HepG2 (cell line): ENCODE data around the gene SRC. TPM values are rescaled to one million over a fixed set of nuclear protein-coding genes. Genes with fewer than 3 reads are reported as not detected.
A peak's percentile ranks its signal among the peaks of the same experiment; 100 is the strongest.

Source experiments
- ATAC-seq: fragments of 200-7000 bp; cut with Tn5 transposase; 3 replicates; pipeline ENCODE4 v1.9.1; 2020; ENCODE audit warnings: mild to moderate bottlenecking, moderate library complexity
- BruUV-seq: library from RNA; stranded (reverse); fragments of 400-500 nt; replicated peaks from 2 replicates; lab custom pipeline; 2021; lab: Mats Ljungman, UMichigan
- CTCF ChIA-PET: fragments of 300-600 bp; formaldehyde crosslinking; extraction: SDS; loops from one replicate; lab custom pipeline; 2021; ENCODE audit warnings: low total read pairs, inconsistent platforms, low intra/inter-chr PET ratio; lab: Yijun Ruan, JAX
- POLR2A ChIA-PET: fragments of 350-600 bp; sonication (Branson Sonifier 250); formaldehyde crosslinking; loops from one replicate; lab custom pipeline; 2020; ENCODE audit warnings: antibody characterized with exemption, inconsistent platforms; lab: Yijun Ruan, JAX
- DNase-seq: peaks from one replicate; pipeline ENCODE4 v3.0.0-alpha.2; 2015; ENCODE audit warnings: low spot score
- FAIRE-seq: peaks from 3 replicates; lab custom pipeline; 2011; peaks lifted over from hg19 to GRCh38; lab: Jason Lieb, UNC
- H2AFZ ChIP-seq: one replicate; pipeline ENCODE4 v1.6.1; 2011; ENCODE audit warnings: low read length, inconsistent platforms
- H3K27ac ChIP-seq: fragments of 300-600 bp; 3 replicates; pipeline ENCODE4 v1.8.0; 2011; ENCODE audit warnings: mixed run types, mild to moderate bottlenecking, mixed read lengths, low read length, inconsistent platforms; ENCODE audit not compliant: insufficient read depth; ENCODE audit errors: extremely low read length
- H3K27me3 ChIP-seq, 2 experiments: fragments of 200-600 bp in 1 of 2; 2 replicates in 1 of 2; 3 replicates in 1 of 2; pipeline versions ENCODE4 v1.6.0 to v1.8.0; 2011; ENCODE audit warnings: low read length in 2 of 2, mild to moderate bottlenecking in 2 of 2, moderate library complexity in 2 of 2, inconsistent platforms in 1 of 2; ENCODE audit not compliant: insufficient read depth in 2 of 2, control insufficient read depth in 1 of 2
- H3K36me3 ChIP-seq, 2 experiments: fragments of 200-600 bp in 1 of 2; replicated peaks in 1 of 2; 2 replicates in 1 of 2; 3 replicates in 1 of 2; pipeline versions ENCODE4 v1.5.1 to v1.8.0; 2011; ENCODE audit warnings: low read length in 2 of 2, inconsistent platforms in 1 of 2; ENCODE audit not compliant: insufficient read depth in 2 of 2, control insufficient read depth in 1 of 2
- H3K4me1 ChIP-seq: 2 replicates; pipeline ENCODE4 v1.5.1; 2012; ENCODE audit warnings: low read length, inconsistent platforms; ENCODE audit not compliant: insufficient read depth
- H3K4me2 ChIP-seq: 2 replicates; pipeline ENCODE4 v1.6.0; 2011; ENCODE audit warnings: low read depth, low read length, inconsistent platforms
- H3K4me3 ChIP-seq, 3 experiments: fragments of 200-600 bp in 1 of 3; sonication (generic), shearing (Covaris generic) in 1 of 3; replicated peaks in 1 of 3; 2 replicates each; pipeline ENCODE4 v1.5.1; 2011 to 2016; ENCODE audit warnings: low read length in 3 of 3, inconsistent platforms in 2 of 3, low read depth in 2 of 3, mild to moderate bottlenecking in 2 of 3, control low read depth in 1 of 3, mixed read lengths in 1 of 3; ENCODE audit not compliant: insufficient read depth in 1 of 3
- H3K79me2 ChIP-seq: one replicate; pipeline ENCODE4 v1.6.1; 2011; ENCODE audit warnings: low read length, inconsistent platforms; ENCODE audit not compliant: insufficient read depth
- H3K9ac ChIP-seq: 2 replicates; pipeline ENCODE4 v1.6.0; 2011; ENCODE audit warnings: mild to moderate bottlenecking, low read depth, low read length, inconsistent platforms; ENCODE audit not compliant: insufficient read depth
- H3K9me3 ChIP-seq: 2 replicates; pipeline ENCODE4 v1.5.1; 2012; ENCODE audit warnings: mild to moderate bottlenecking, low read length
- H4K20me1 ChIP-seq: 2 replicates; pipeline ENCODE4 v1.6.0; 2011; ENCODE audit warnings: inconsistent platforms, mild to moderate bottlenecking, low read length, moderate library complexity; ENCODE audit not compliant: insufficient read depth
- ETV6 ChIP-seq: sonication (generic); formaldehyde crosslinking; conservative IDR thresholded peaks from 2 replicates; pipeline ENCODE4 v1.4.0; 2020; ENCODE audit warnings: missing genetic modification reagents
- RBFOX2 ChIP-seq: fragments of 200-400 bp; formaldehyde crosslinking; IDR thresholded peaks from 2 replicates; pipeline ENCODE4 v1.6.1; 2017; ENCODE audit warnings: low read depth, mild to moderate bottlenecking, low read length
- RBM22 ChIP-seq: fragments of 200-400 bp; formaldehyde crosslinking; optimal IDR thresholded peaks from 2 replicates; pipeline ENCODE3; 2017; ENCODE audit warnings: mild to moderate bottlenecking, low read length, moderate library complexity
- REXO4 ChIP-seq: sonication (generic); formaldehyde crosslinking; IDR thresholded peaks from 2 replicates; pipeline ENCODE4 v1.8.0; 2022; ENCODE audit warnings: missing genetic modification reagents, mild to moderate bottlenecking, borderline replicate concordance
- SNRNP70 ChIP-seq: fragments of 200-400 bp; formaldehyde crosslinking; IDR thresholded peaks from 2 replicates; pipeline ENCODE4 v1.6.1; 2017; ENCODE audit warnings: mild to moderate bottlenecking, low read depth, low read length, moderate library complexity
- STAT5B ChIP-seq: sonication (generic); formaldehyde crosslinking; IDR thresholded peaks from 2 replicates; pipeline ENCODE4 v1.4.0; 2020; ENCODE audit warnings: missing genetic modification reagents
- TGIF2 ChIP-seq: IDR thresholded peaks from 2 replicates; pipeline ENCODE4 v1.6.1; 2016; ENCODE audit warnings: control low read depth, missing compliant biosample characterization
- ZKSCAN1 ChIP-seq: fragments of 150-350 bp; IDR thresholded peaks from 2 replicates; pipeline ENCODE4 v1.6.1; 2014; ENCODE audit warnings: low read length
- ZNF430 ChIP-seq: sonication (generic); formaldehyde crosslinking; IDR thresholded peaks from 2 replicates; pipeline ENCODE4 v1.9.0; 2021; ENCODE audit warnings: mild to moderate bottlenecking, missing genetic modification reagents
- ZNF768 ChIP-seq: sonication (generic); formaldehyde crosslinking; IDR thresholded peaks from 2 replicates; pipeline ENCODE4 v1.4.0; 2020; ENCODE audit warnings: missing genetic modification reagents
- WGBS: methylation state at CpG from one replicate; pipeline ENCODE4 v1.1.6; 2017; ENCODE audit warnings: low lambda C conversion rate; 5-methylcytosine and 5-hydroxymethylcytosine counted together
- in situ Hi-C: cut with HindIII; loops from 2 replicates; pipeline ENCODE4 v1.10.0; 2017; ENCODE audit warnings: low pct_unique_long_range_greater_than_20kb; ENCODE audit not compliant: extremely low pct_ligation_motif_present
- intact Hi-C: fragments of 100-400 bp; cut with micrococcal nuclease; formaldehyde crosslinking; loops from one replicate; pipeline ENCODE4 v1.10.0; 2022; ENCODE audit not compliant: unreplicated experiment
- polyA plus RNA-seq, 8 experiments: library from polyadenylated mRNA; depleted of rRNA in 3 of 8; stranded (reverse) in 7 of 8; unstranded in 1 of 8; fragments of >200 nt; fragmentation: Illumina TruSeq in 4 of 8; extraction: Trizol in 4 of 8; gene quantifications; 2 replicates each; pipeline versions ENCODE4 v1.2.1 to v1.2.3, GENCODE V29; 2011 to 2016; ENCODE audit warnings: low read depth in 4 of 8, missing spikeins in 1 of 8, mixed read lengths in 1 of 8; ENCODE audit not compliant: insufficient read depth in 1 of 8
- total RNA-seq, 5 experiments: library from RNA; depleted of rRNA; stranded (reverse); fragments of >200 nt; fragmentation: Illumina TruSeq; extraction: Trizol; gene quantifications; 2 replicates each; pipeline ENCODE4 v1.2.3, GENCODE V29; 2016; ENCODE audit warnings: low read depth in 1 of 5
- TF ChIP-seq, protein P1 (sequence below): sonication (generic); formaldehyde crosslinking; IDR thresholded peaks from 2 replicates; pipeline ENCODE4 v1.9.0; 2021; ENCODE audit warnings: missing genetic modification reagents, mild to moderate bottlenecking, borderline replicate concordance
- TF ChIP-seq, protein P2 (sequence below): sonication (generic); formaldehyde crosslinking; IDR thresholded peaks from 2 replicates; pipeline ENCODE4 v1.4.0; 2020; ENCODE audit warnings: missing genetic modification reagents
- TF ChIP-seq, protein P3 (sequence below): sonication (generic); formaldehyde crosslinking; IDR thresholded peaks from 2 replicates; pipeline ENCODE4 v1.4.0; 2020; ENCODE audit warnings: mild to moderate bottlenecking, missing genetic modification reagents

Gene SRC
- total and polyA plus RNA-seq, 2 of the 13 experiments (the other 11 are each of a cell fraction or from before 2014, with no cell fraction given): 54.7 to 192 TPM

DNA sequence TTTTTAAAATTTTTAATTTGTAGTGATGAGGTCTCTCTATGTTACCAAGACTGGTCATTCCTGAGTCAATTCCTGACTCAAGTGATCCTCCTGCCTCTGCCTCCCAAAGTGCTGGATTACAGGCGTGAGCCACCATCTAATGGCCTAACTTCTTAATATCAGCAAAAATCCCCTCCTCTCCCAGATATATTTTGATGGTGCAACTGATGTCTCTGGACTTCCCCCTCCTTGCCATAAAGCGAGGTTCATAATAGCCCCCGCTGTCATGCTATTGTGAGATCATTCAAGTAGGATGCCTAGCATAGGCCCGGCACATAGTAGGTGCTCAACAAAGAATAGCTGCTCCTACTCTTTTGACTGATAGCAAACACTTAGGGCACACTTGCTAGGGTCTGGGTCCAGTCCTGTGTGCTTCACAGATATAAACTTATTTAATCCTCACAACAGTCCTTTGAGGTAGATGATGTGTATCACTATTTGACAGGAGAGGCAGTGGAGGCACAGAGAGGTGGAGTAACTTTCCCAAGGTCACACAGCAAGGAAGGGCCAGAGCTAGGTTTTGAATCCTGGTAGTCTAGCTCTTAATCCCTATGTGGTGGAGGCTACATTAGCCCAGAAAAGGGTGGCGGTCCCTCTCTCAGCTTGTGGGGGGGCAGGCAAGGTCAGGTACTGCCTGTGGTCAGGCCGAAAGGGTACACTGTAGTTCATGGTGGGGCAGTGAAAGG, 14.6 kb downstream of the SRC start:
- no peak overlapping the region for H3K9ac ChIP-seq
- H3K4me2 ChIP-seq: no peak overlapping the region
- 94% methylated on average over 6 of the region's 6 CpGs for WGBS
- no peaks in the 10 kb centered on the region for H3K4me1 ChIP-seq
- intact Hi-C loops (no loop called here), in situ Hi-C loops (no loop called here)
- POLR2A ChIA-PET: no interaction called here
- no TSS peak for BruUV-seq
- FAIRE-seq (peak; percentile 28), DNase-seq (no peak), ATAC-seq (no peak)
- no peak overlapping the region for H3K4me3 ChIP-seq
- no peaks in the 10 kb centered on the region for H3K9me3 ChIP-seq
- H3K27ac ChIP-seq: no peak overlapping the region
- CTCF ChIA-PET: no interaction called here
- H3K27me3 ChIP-seq: no peaks in the 10 kb centered on the region
- H4K20me1 ChIP-seq: peaks cover 91% of the 10 kb centered on the region
- H2AFZ ChIP-seq: no peak overlapping the region
- H3K36me3 ChIP-seq: peaks cover 30 to 68% of the 10 kb centered on the region in 2 experiments; a peak in 4 of 5 replicates
- H3K79me2 ChIP-seq: peaks cover 71% of the 10 kb centered on the region
- TF ChIP-seq RBM22 (peak; percentile 58), TGIF2 (CRISPR knock-in tag) (no peak), SNRNP70 (no peak), ETV6 (CRISPR knock-in tag) (no peak), REXO4 (CRISPR knock-in tag) (no peak), ZKSCAN1 (peak; percentile 78; the same call in 1 of the 2 replicates), ZNF430 (CRISPR knock-in tag) (no peak), RBFOX2 (no peak), ZNF768 (CRISPR knock-in tag) (peak; percentile 95), STAT5B (CRISPR knock-in tag) (no peak)
- TF ChIP-seq, protein P1, sequence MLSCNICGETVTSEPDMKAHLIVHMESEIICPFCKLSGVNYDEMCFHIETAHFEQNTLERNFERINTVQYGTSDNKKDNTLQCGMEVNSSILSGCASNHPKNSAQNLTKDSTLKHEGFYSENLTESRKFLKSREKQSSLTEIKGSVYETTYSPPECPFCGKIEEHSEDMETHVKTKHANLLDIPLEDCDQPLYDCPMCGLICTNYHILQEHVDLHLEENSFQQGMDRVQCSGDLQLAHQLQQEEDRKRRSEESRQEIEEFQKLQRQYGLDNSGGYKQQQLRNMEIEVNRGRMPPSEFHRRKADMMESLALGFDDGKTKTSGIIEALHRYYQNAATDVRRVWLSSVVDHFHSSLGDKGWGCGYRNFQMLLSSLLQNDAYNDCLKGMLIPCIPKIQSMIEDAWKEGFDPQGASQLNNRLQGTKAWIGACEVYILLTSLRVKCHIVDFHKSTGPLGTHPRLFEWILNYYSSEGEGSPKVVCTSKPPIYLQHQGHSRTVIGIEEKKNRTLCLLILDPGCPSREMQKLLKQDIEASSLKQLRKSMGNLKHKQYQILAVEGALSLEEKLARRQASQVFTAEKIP (CRISPR knock-in tag): no peak
- TF ChIP-seq, protein P2, sequence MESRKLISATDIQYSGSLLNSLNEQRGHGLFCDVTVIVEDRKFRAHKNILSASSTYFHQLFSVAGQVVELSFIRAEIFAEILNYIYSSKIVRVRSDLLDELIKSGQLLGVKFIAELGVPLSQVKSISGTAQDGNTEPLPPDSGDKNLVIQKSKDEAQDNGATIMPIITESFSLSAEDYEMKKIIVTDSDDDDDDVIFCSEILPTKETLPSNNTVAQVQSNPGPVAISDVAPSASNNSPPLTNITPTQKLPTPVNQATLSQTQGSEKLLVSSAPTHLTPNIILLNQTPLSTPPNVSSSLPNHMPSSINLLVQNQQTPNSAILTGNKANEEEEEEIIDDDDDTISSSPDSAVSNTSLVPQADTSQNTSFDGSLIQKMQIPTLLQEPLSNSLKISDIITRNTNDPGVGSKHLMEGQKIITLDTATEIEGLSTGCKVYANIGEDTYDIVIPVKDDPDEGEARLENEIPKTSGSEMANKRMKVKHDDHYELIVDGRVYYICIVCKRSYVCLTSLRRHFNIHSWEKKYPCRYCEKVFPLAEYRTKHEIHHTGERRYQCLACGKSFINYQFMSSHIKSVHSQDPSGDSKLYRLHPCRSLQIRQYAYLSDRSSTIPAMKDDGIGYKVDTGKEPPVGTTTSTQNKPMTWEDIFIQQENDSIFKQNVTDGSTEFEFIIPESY: no peak
- TF ChIP-seq, protein P3, sequence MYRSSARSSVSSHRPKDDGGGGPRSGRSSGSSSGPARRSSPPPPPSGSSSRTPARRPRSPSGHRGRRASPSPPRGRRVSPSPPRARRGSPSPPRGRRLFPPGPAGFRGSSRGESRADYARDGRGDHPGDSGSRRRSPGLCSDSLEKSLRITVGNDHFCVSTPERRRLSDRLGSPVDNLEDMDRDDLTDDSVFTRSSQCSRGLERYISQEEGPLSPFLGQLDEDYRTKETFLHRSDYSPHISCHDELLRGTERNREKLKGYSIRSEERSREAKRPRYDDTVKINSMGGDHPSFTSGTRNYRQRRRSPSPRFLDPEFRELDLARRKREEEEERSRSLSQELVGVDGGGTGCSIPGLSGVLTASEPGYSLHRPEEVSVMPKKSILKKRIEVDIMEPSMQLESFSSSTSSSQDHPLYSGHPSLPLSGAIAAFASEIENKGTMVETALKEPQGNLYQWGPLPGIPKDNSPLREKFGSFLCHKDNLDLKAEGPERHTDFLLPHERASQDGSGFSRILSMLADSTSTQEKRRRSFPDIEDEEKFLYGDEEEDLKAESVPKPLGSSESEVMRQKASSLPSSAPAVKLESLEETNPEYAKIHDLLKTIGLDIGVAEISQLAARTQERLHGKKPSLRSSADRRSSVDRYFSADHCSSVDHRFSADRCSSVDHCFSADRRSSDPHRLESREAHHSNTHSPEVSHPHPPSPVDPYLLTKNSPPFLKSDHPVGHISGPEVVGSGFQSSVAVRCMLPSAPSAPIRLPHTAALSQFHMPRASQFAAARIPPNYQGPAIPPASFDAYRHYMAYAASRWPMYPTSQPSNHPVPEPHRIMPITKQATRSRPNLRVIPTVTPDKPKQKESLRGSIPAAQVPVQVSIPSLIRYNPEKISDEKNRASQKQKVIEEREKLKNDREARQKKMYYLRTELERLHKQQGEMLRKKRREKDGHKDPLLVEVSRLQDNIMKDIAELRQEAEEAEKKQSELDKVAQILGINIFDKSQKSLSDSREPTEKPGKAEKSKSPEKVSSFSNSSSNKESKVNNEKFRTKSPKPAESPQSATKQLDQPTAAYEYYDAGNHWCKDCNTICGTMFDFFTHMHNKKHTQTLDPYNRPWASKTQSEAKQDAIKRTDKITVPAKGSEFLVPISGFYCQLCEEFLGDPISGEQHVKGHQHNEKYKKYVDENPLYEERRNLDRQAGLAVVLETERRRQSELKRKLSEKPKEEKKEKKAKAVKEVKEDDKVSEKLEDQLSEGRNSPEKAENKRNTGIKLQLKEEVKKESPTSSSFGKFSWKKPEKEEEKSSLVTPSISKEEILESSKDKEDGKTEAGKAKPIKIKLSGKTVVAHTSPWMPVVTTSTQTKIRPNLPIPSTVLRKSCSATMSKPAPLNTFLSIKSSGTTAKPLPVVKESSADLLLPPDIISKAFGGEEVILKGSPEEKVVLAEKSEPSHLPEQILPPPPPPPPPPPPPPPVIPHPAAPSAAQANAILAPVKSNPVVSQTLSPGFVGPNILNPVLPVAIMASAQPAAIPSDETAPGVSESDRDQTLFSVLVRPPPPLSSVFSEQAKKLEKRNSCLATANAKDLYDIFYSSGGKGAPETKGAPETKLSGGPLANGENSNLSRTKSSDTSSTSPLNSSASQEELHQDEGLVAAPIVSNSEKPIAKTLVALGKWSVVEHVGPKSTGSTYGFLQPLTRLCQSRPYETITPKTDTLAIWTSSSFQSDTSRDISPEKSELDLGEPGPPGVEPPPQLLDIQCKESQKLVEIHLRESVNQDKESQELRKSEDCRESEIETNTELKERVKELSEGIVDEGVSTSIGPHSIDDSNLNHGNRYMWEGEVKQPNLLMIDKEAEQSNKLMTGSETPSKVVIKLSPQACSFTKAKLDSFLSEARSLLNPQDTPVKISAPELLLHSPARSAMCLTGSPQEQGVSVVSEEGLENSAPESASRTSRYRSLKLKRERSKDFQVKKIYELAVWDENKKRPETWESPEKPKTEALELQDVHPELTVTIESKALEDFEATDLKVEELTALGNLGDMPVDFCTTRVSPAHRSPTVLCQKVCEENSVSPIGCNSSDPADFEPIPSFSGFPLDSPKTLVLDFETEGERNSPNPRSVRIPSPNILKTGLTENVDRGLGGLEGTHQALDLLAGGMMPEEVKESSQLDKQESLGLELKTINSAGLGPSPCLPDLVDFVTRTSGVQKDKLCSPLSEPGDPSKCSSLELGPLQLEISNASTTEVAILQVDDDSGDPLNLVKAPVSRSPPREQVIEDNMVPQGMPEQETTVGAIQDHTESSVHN (CRISPR knock-in tag): no peak
